Neural cell (in vitro differentiated cells): ENCODE results near the gene R3HDML. TPM values are rescaled to one million over a fixed set of nuclear protein-coding genes. Genes with fewer than 3 reads are reported as not detected.

Experiments used
- H2AFZ ChIP-seq: fragments of 200-600, 300-800 bp; sonication (generic), shearing (Covaris generic); 2 replicates; pipeline ENCODE4 v1.6.0; 2014; ENCODE audit warnings: low read depth, mild to moderate bottlenecking, antibody characterized with exemption, low read length, moderate library complexity
- H3F3A ChIP-seq: fragments of 200-600 bp; shearing (Covaris generic); 2 replicates; pipeline ENCODE4 v1.6.1; 2016; ENCODE audit warnings: mild to moderate bottlenecking, moderate library complexity, mixed read lengths, antibody characterized with exemption, low read length; ENCODE audit not compliant: insufficient read depth, poor library complexity, severe bottlenecking
- H3K27ac ChIP-seq: fragments of 200-600, 300-800 bp; sonication (generic), shearing (Covaris generic); 2 replicates; pipeline ENCODE4 v1.5.1; 2014; ENCODE audit warnings: mild to moderate bottlenecking, low read length, moderate library complexity
- H3K27me3 ChIP-seq: fragments of 300-800, 200-600 bp; sonication (generic), shearing (Covaris generic); 2 replicates; pipeline ENCODE4 v1.6.0; 2014; ENCODE audit warnings: mild to moderate bottlenecking, low read depth, low read length, moderate library complexity; ENCODE audit not compliant: insufficient read depth
- H3K36me3 ChIP-seq: fragments of 300-800, 200-600 bp; sonication (generic), shearing (Covaris generic); 2 replicates; pipeline ENCODE4 v1.5.1; 2014; ENCODE audit warnings: mild to moderate bottlenecking, antibody characterized with exemption, low read length, moderate library complexity; ENCODE audit not compliant: insufficient read depth
- H3K4me2 ChIP-seq: fragments of 300-800, 200-600 bp; sonication (generic), shearing (Covaris generic); 2 replicates; pipeline ENCODE4 v1.6.0; 2014; ENCODE audit warnings: mild to moderate bottlenecking, low read length
- H3K4me3 ChIP-seq: fragments of 300-800, 200-600 bp; sonication (generic), shearing (Covaris generic); 2 replicates; pipeline ENCODE4 v1.5.1; 2014; ENCODE audit warnings: mild to moderate bottlenecking, low read length, moderate library complexity
- H3K79me2 ChIP-seq: fragments of 200-600 bp; shearing (Covaris generic); replicated peaks from 2 replicates; pipeline ENCODE4 v1.6.0; 2014; ENCODE audit warnings: mild to moderate bottlenecking, low read length, moderate library complexity; ENCODE audit not compliant: insufficient read depth
- H3K9ac ChIP-seq: fragments of 300-800, 200-600 bp; sonication (generic), shearing (Covaris generic); 2 replicates; pipeline ENCODE4 v1.6.1; 2016; ENCODE audit warnings: mild to moderate bottlenecking, low read length, mixed read lengths
- H3K9me2 ChIP-seq: fragments of 200-600 bp; shearing (Covaris generic); 2 replicates; pipeline ENCODE4 v1.6.1; 2016; ENCODE audit warnings: mild to moderate bottlenecking, low read length, mixed read lengths; ENCODE audit not compliant: insufficient read depth
- H3K9me3 ChIP-seq: fragments of 200-600, 300-800 bp; sonication (generic), shearing (Covaris generic); 2 replicates; pipeline ENCODE4 v1.6.1; 2016; ENCODE audit warnings: mild to moderate bottlenecking, mixed run types, low read length, moderate library complexity, mixed read lengths
- H4K20me1 ChIP-seq: fragments of 200-600 bp; shearing (Covaris generic); 2 replicates; pipeline ENCODE4 v1.6.1; 2016; ENCODE audit warnings: mild to moderate bottlenecking, mixed run types; ENCODE audit not compliant: insufficient read depth
- EP300 ChIP-seq: fragments of 450-650 bp; conservative IDR thresholded peaks from 2 replicates; pipeline ENCODE4 v1.6.1; 2014; ENCODE audit warnings: antibody characterized with exemption, mild to moderate bottlenecking, moderate library complexity; ENCODE audit not compliant: poor library complexity, severe bottlenecking
- EZH2 ChIP-seq: fragments of 200-600, 300-800 bp; shearing (Covaris generic), sonication (generic); IDR thresholded peaks from 2 replicates; pipeline ENCODE4 v1.6.1; 2014; ENCODE audit warnings: antibody characterized with exemption, low read length, borderline replicate concordance, mild to moderate bottlenecking; ENCODE audit not compliant: insufficient read depth, poor library complexity, severe bottlenecking
- MXI1 ChIP-seq: fragments of 450-650 bp; conservative IDR thresholded peaks from 2 replicates; pipeline ENCODE4 v1.6.1; 2014; ENCODE audit warnings: antibody characterized with exemption, mild to moderate bottlenecking; ENCODE audit not compliant: poor library complexity, severe bottlenecking
- POLR2AphosphoS5 ChIP-seq: IDR thresholded peaks from 2 replicates; pipeline ENCODE4 v1.6.1; 2012
- RAD21 ChIP-seq: fragments of 450-650 bp; conservative IDR thresholded peaks from 2 replicates; pipeline ENCODE4 v1.6.1; 2014; ENCODE audit warnings: antibody characterized with exemption, mild to moderate bottlenecking, moderate library complexity
- SMC3 ChIP-seq: fragments of 450-650 bp; conservative IDR thresholded peaks from 2 replicates; pipeline ENCODE4 v1.6.1; 2014; ENCODE audit warnings: antibody characterized with exemption, mild to moderate bottlenecking, moderate library complexity; ENCODE audit not compliant: poor library complexity
- TAF1 ChIP-seq: IDR thresholded peaks from 2 replicates; pipeline ENCODE4 v1.6.1; 2012; ENCODE audit warnings: low read depth
- polyA plus RNA-seq: library from polyadenylated mRNA; depleted of rRNA; stranded (reverse); fragments of >200 nt; gene quantifications from 2 replicates; pipeline ENCODE4 v1.2.3, GENCODE V29; 2014
- TF ChIP-seq, protein P1 (sequence below): fragments of 450-650 bp; IDR thresholded peaks from 2 replicates; pipeline ENCODE4 v1.5.1; 2014; ENCODE audit warnings: antibody characterized with exemption, mild to moderate bottlenecking, moderate library complexity; ENCODE audit not compliant: poor library complexity, severe bottlenecking
- TF ChIP-seq, protein P2 (sequence below): IDR thresholded peaks from 2 replicates; pipeline ENCODE4 v1.6.1; 2012; ENCODE audit warnings: borderline replicate concordance

R3HDML gene
- polyA plus RNA-seq, 1 donor from 2014 or later: not detected

DNA sequence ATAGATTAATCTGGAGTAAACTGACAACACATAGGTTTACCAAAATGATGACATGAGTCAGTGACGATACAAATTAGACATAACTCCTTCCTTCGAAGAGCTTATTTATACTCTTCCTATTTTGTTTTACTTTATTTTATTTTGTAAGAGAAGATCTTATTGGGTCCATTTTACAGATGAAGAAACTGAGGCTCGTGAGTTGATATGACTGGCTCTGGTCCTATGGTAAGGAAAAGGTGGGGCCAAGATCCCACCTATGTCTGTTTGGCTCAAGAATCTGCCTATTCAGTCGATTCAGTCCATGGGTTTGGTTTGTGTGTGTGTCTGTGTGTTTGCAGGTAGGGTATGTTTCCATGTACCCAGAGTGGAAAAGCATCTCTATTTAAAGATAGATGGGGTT, 8.4 kb upstream of the R3HDML start:
- Histone ChIP-seq H3K36me3 (no peaks in the 10 kb centered on the region), H3K9ac (no peak overlapping the region), H3K27ac (no peak overlapping the region), H3K4me3 (no peak overlapping the region), H3K79me2 (no peaks in the 10 kb centered on the region), H3K9me3 (no peaks in the 10 kb centered on the region), H3K9me2 (no peaks in the 10 kb centered on the region), H4K20me1 (no peaks in the 10 kb centered on the region), H3K4me2 (no peak overlapping the region), H3F3A (no peaks in the 10 kb centered on the region), H3K27me3 (no peaks in the 10 kb centered on the region), H2AFZ (no peak overlapping the region)
- no peak for TF ChIP-seq SMC3
- TF ChIP-seq MXI1: no peak
- no peak for TF ChIP-seq EP300
- no peak for TF ChIP-seq POLR2AphosphoS5
- TF ChIP-seq, protein P1, sequence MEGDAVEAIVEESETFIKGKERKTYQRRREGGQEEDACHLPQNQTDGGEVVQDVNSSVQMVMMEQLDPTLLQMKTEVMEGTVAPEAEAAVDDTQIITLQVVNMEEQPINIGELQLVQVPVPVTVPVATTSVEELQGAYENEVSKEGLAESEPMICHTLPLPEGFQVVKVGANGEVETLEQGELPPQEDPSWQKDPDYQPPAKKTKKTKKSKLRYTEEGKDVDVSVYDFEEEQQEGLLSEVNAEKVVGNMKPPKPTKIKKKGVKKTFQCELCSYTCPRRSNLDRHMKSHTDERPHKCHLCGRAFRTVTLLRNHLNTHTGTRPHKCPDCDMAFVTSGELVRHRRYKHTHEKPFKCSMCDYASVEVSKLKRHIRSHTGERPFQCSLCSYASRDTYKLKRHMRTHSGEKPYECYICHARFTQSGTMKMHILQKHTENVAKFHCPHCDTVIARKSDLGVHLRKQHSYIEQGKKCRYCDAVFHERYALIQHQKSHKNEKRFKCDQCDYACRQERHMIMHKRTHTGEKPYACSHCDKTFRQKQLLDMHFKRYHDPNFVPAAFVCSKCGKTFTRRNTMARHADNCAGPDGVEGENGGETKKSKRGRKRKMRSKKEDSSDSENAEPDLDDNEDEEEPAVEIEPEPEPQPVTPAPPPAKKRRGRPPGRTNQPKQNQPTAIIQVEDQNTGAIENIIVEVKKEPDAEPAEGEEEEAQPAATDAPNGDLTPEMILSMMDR: no peak
- no peak for TF ChIP-seq EZH2
- TF ChIP-seq RAD21: no peak
- TF ChIP-seq, protein P2, sequence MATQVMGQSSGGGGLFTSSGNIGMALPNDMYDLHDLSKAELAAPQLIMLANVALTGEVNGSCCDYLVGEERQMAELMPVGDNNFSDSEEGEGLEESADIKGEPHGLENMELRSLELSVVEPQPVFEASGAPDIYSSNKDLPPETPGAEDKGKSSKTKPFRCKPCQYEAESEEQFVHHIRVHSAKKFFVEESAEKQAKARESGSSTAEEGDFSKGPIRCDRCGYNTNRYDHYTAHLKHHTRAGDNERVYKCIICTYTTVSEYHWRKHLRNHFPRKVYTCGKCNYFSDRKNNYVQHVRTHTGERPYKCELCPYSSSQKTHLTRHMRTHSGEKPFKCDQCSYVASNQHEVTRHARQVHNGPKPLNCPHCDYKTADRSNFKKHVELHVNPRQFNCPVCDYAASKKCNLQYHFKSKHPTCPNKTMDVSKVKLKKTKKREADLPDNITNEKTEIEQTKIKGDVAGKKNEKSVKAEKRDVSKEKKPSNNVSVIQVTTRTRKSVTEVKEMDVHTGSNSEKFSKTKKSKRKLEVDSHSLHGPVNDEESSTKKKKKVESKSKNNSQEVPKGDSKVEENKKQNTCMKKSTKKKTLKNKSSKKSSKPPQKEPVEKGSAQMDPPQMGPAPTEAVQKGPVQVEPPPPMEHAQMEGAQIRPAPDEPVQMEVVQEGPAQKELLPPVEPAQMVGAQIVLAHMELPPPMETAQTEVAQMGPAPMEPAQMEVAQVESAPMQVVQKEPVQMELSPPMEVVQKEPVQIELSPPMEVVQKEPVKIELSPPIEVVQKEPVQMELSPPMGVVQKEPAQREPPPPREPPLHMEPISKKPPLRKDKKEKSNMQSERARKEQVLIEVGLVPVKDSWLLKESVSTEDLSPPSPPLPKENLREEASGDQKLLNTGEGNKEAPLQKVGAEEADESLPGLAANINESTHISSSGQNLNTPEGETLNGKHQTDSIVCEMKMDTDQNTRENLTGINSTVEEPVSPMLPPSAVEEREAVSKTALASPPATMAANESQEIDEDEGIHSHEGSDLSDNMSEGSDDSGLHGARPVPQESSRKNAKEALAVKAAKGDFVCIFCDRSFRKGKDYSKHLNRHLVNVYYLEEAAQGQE: no peak
- no peak for TF ChIP-seq TAF1

DNA sequence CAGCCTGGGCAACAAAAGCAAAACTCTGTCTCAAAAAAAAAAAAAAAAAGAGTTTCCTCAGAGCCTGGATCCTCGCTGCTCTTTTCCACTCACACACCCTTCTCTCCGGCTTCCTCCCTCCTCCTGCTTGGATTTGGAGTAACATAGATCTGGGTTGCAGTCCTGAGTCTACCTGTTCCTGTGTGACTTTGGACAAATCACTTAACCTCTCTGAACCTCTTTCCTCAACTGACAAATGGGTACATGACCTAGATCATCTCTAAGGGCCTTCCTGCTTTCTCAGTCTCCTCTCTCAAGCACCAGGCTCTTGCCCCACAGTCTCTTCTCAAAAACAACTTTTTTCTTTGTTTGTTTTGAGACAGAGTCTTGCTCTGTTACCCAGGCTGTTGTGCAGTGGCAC, 5.6 kb upstream of the R3HDML start:
- TF ChIP-seq EP300 (no peak), SMC3 (no peak), EZH2 (no peak), TAF1 (no peak)
- TF ChIP-seq, protein P1: no peak
- H3K36me3 ChIP-seq: no peaks in the 10 kb centered on the region
- no peaks in the 10 kb centered on the region for H4K20me1 ChIP-seq
- H3K9ac ChIP-seq: no peak overlapping the region
- no peak overlapping the region for H3K27ac ChIP-seq
- H3K4me3 ChIP-seq: no peak overlapping the region
- no peaks in the 10 kb centered on the region for H3K9me2 ChIP-seq
- no peak overlapping the region for H3K4me2 ChIP-seq
- H3F3A ChIP-seq: no peaks in the 10 kb centered on the region
- no peaks in the 10 kb centered on the region for H3K9me3 ChIP-seq
- no peaks in the 10 kb centered on the region for H3K27me3 ChIP-seq
- H3K79me2 ChIP-seq: no peaks in the 10 kb centered on the region
- no peak overlapping the region for H2AFZ ChIP-seq
